GM12878 (cell line): ENCODE results near the gene RIC3. TPM values are rescaled to one million over a fixed set of nuclear protein-coding genes. Genes with fewer than 3 reads are reported as not detected.

Experiments
- ATAC-seq: fragments of 200-7000 bp; cut with Tn5 transposase; 3 replicates; pipeline ENCODE4 v1.9.1; 2020; ENCODE audit warnings: mild to moderate bottlenecking, moderate library complexity
- BruUV-seq: library from RNA; stranded (reverse); fragments of 400-500 nt; replicated peaks from 2 replicates; lab custom pipeline; 2021; lab: Mats Ljungman, UMichigan
- CTCF ChIA-PET: fragments of 300-600 bp; sonication (Branson Sonifier 250); formaldehyde crosslinking; extraction: SDS; loops from one replicate; lab custom pipeline; 2021; ENCODE audit warnings: inconsistent platforms; lab: Yijun Ruan, JAX
- POLR2A ChIA-PET: fragments of 350-600 bp; formaldehyde crosslinking; extraction: SDS; loops from one replicate; lab custom pipeline; 2021; ENCODE audit warnings: inconsistent platforms; lab: Charles Lee
- RAD21 ChIA-PET: fragments of 300-600 bp; sonication (Branson Sonifier 250); formaldehyde crosslinking; loops from one replicate; lab custom pipeline; 2023; ENCODE audit warnings: antibody characterized with exemption; ENCODE audit not compliant: unreplicated experiment; lab: Charles Lee
- SMC1A ChIA-PET: fragments of 300-600 bp; sonication (Branson Sonifier 250); formaldehyde crosslinking; loops from one replicate; lab custom pipeline; 2023; ENCODE audit not compliant: unreplicated experiment, uncharacterized antibody; lab: Charles Lee
- DNase-seq: peaks from one replicate; pipeline ENCODE4 v3.0.0-alpha.2; 2011; ENCODE audit warnings: low read depth, low spot score
- FAIRE-seq: peaks from 3 replicates; lab custom pipeline; 2011; peaks lifted over from hg19 to GRCh38; lab: Jason Lieb, UNC
- H2AFZ ChIP-seq: 2 replicates; pipeline ENCODE4 v1.6.0; 2011; ENCODE audit warnings: low read depth, low read length, control low read depth; ENCODE audit not compliant: control insufficient read depth
- H3K27ac ChIP-seq: 2 replicates; pipeline ENCODE4 v1.5.1; 2011; ENCODE audit warnings: control low read depth; ENCODE audit not compliant: control insufficient read depth, insufficient read depth
- H3K27me3 ChIP-seq, 2 experiments: replicated peaks in 1 of 2; 2 replicates each; pipeline versions ENCODE4 v1.6.0 to v1.6.1; 2011; ENCODE audit warnings: low read length in 1 of 2; ENCODE audit not compliant: control insufficient read depth in 2 of 2, insufficient read depth in 2 of 2
- H3K36me3 ChIP-seq, 2 experiments: 2 replicates each; pipeline ENCODE4 v1.5.1; 2011; ENCODE audit warnings: low read length in 1 of 2; ENCODE audit not compliant: control insufficient read depth in 2 of 2, insufficient read depth in 2 of 2
- H3K4me1 ChIP-seq: 2 replicates; pipeline ENCODE4 v1.6.1; 2011; ENCODE audit warnings: mild to moderate bottlenecking, low read length, moderate library complexity, mixed read lengths; ENCODE audit not compliant: control insufficient read depth, insufficient read depth
- H3K4me2 ChIP-seq: 2 replicates; pipeline ENCODE4 v1.6.0; 2011; ENCODE audit warnings: control low read depth; ENCODE audit not compliant: control insufficient read depth, insufficient read depth
- H3K4me3 ChIP-seq: fragments of 200-600 bp; sonication (generic); 2 replicates; pipeline ENCODE4 v1.5.1; 2016
- H3K79me2 ChIP-seq: 2 replicates; pipeline ENCODE4 v1.6.0; 2011; ENCODE audit warnings: low read length; ENCODE audit not compliant: control insufficient read depth, insufficient read depth
- H3K9ac ChIP-seq: 2 replicates; pipeline ENCODE4 v1.8.0; 2011; ENCODE audit warnings: low read length, control low read depth, mixed read lengths; ENCODE audit not compliant: control insufficient read depth, insufficient read depth
- H3K9me3 ChIP-seq: replicated peaks from 3 replicates; pipeline ENCODE4 v1.5.1; 2011; ENCODE audit warnings: mild to moderate bottlenecking, low read length; ENCODE audit not compliant: control insufficient read depth, insufficient read depth
- H4K20me1 ChIP-seq: 2 replicates; pipeline ENCODE4 v1.6.0; 2011; ENCODE audit not compliant: control insufficient read depth, insufficient read depth
- BHLHE40 ChIP-seq, 2 experiments: fragments of 450-650 bp in 1 of 2; IDR thresholded peaks; 2 replicates each; pipeline ENCODE4 v1.6.1; 2011 to 2017; ENCODE audit warnings: low read depth in 2 of 2, borderline replicate concordance in 1 of 2, improper control_type of control experiment in 1 of 2, low read length in 1 of 2, mild to moderate bottlenecking in 1 of 2
- CBFB ChIP-seq: IDR thresholded peaks from 2 replicates; pipeline ENCODE4 v1.6.1; 2016; ENCODE audit warnings: antibody characterized with exemption, low read depth
- KDM1A ChIP-seq: fragments of 200-600 bp; sonication (generic); IDR thresholded peaks from 2 replicates; pipeline ENCODE4 v1.6.1; 2016; ENCODE audit warnings: borderline replicate concordance
- POU2F2 ChIP-seq: IDR thresholded peaks from 3 replicates; pipeline ENCODE4 v1.6.1; 2011; ENCODE audit warnings: low read depth, mild to moderate bottlenecking, low read length, borderline replicate concordance
- RFX5 ChIP-seq: IDR thresholded peaks from 2 replicates; pipeline ENCODE4 v1.6.1; 2011; ENCODE audit warnings: low read depth, low read length, improper control_type of control experiment
- TARDBP ChIP-seq: IDR thresholded peaks from 2 replicates; pipeline ENCODE4 v1.6.1; 2016; ENCODE audit warnings: borderline replicate concordance
- ZBTB40 ChIP-seq: fragments of 450-650 bp; IDR thresholded peaks from 2 replicates; pipeline ENCODE4 v1.6.1; 2016; ENCODE audit warnings: mild to moderate bottlenecking, moderate library complexity, borderline replicate concordance
- ZNF274 ChIP-seq: IDR thresholded peaks from one replicate; pipeline ENCODE4 v1.8.0; 2011; ENCODE audit not compliant: insufficient read length, insufficient read depth
- ZNF384 ChIP-seq: IDR thresholded peaks from 2 replicates; pipeline ENCODE4 v1.6.1; 2012; ENCODE audit warnings: low read depth, mild to moderate bottlenecking, low read length, improper control_type of control experiment, borderline replicate concordance
- WGBS: methylation state at CpG from one replicate; pipeline ENCODE4 v1.1.6; 2016; ENCODE audit warnings: low lambda C conversion rate; ENCODE audit not compliant: insufficient replicate concordance, insufficient coverage; ENCODE audit errors: missing lambda C conversion rate; 5-methylcytosine and 5-hydroxymethylcytosine counted together
- in situ Hi-C: fragments of 300-500 bp; cut with MboI; formaldehyde crosslinking; loops from 9 replicates; pipeline ENCODE4 v1.14.3; 2018; ENCODE audit warnings: mixed read lengths
- intact Hi-C: fragments of 100-400 bp; cut with micrococcal nuclease; formaldehyde crosslinking; loops from one replicate; pipeline ENCODE4 v1.14.2; 2022; ENCODE audit not compliant: unreplicated experiment
- polyA plus RNA-seq, 11 experiments: library from polyadenylated mRNA; depleted of rRNA in 4 of 11; unstranded in 6 of 11; stranded (reverse) in 5 of 11; fragments of >200 nt; fragmentation: Nextera tagmentation in 4 of 11; fragmentation: Illumina TruSeq in 1 of 11; extraction: Ambion mirVana in 4 of 11; extraction: Trizol in 1 of 11; gene quantifications; 1 replicate in 1 of 11; 2 replicates in 10 of 11; pipeline versions ENCODE4 v1.2.1 to v1.2.3, GENCODE V29; 2011 to 2016; ENCODE audit warnings: inconsistent platforms in 2 of 11, missing spikeins in 2 of 11, low read depth in 1 of 11
- total RNA-seq, 4 experiments: library from RNA; depleted of rRNA in 3 of 4; stranded (reverse); fragments of >200 nt in 3 of 4; fragmentation: Illumina TruSeq in 1 of 4; extraction: Trizol in 1 of 4; gene quantifications; 2 replicates each; pipeline versions ENCODE4 v1.2.1 to v1.2.3, GENCODE V29; 2013 to 2021

RIC3 gene
- total and polyA plus RNA-seq, 10 of the 15 experiments (the other 5 are each of a cell fraction or from before 2014, with no cell fraction given), result 0.90 to 8.9 (median 2.2) TPM

DNA sequence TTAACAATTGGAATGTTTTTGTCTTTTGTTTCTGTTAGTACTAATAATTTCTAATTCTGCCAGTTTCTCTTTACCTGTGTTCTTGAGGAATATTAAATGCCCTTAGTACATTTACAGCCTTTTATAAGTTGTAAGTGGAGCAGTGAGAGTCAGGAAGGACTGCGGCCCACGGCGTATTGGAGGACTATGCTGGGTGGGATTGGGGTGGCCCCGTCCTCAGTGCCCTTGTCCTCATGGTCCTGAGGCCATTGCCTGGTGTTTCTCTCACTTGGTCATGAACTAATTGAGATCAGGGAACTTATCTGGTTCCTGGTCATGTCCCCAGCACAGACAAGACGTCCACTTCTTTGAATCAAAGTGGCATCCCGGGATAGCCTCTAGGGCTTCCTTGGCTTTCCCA, 84.5 kb downstream of the RIC3 start:
- no peaks in the 10 kb centered on the region for H3K4me1 ChIP-seq
- TF ChIP-seq ZNF384 (no peak), POU2F2 (no peak), TARDBP (no peak), CBFB (no peak), RFX5 (no peak), ZNF274 (no peak), KDM1A (no peak), ZBTB40 (no peak), BHLHE40 (IDR thresholded peaks at IDR 0.05; ENCODE audit: borderline replicate concordance in 1 of 2, low read depth in 2 of 2, low read length in 1 of 2) (no peak)

More for the DNA sequence above, 84.5 kb downstream of the RIC3 start:
- whole genome bisulfite sequencing, result 47% methylated on average over 6 of the region's 6 CpGs
- no peaks in the 10 kb centered on the region for H3K9me3 ChIP-seq
- ChIA-PET POLR2A (no interaction called here), SMC1A (no interaction called here), RAD21 (no interaction called here), CTCF (no interaction called here)
- no peak overlapping the region for H2AFZ ChIP-seq
- in situ Hi-C loops (no loop called here), intact Hi-C loops (no loop called here)
- FAIRE-seq (no peak), DNase-seq (no peak), ATAC-seq (no peak)
- no peak overlapping the region for H3K27ac ChIP-seq
- peaks cover 9 to 18% of the 10 kb centered on the region in 2 experiments for H3K27me3 ChIP-seq
- no peaks in the 10 kb centered on the region for H3K36me3 ChIP-seq
- H3K9ac ChIP-seq, result no peak overlapping the region
- no TSS peak for BruUV-seq
- H3K4me2 ChIP-seq, result no peak overlapping the region
- H4K20me1 ChIP-seq, result no peaks in the 10 kb centered on the region
- H3K4me3 ChIP-seq, result no peak overlapping the region
- no peaks in the 10 kb centered on the region for H3K79me2 ChIP-seq
